CD4-positive, CD25-positive, alpha-beta regulatory T cell (primary cell): Measurements from ENCODE around the gene DDX20. TPM values are rescaled to one million over a fixed set of nuclear protein-coding genes. Genes with fewer than 3 reads are reported as not detected.

Source experiments
- ATAC-seq, 2 donors: fragments of 150-1000 bp; cut with Tn5 transposase; one replicate each; pipeline ENCODE4 v1.10.0; 2021; ENCODE audit warnings: low read depth in 2 of 2, moderate number of reproducible peaks in 2 of 2, moderate library complexity in 1 of 2
- DNase-seq, 3 donors: peaks; one replicate each; pipeline versions ENCODE4 v3.0.0 to v3.0.0-alpha.2; 2012 to 2022; ENCODE audit warnings: mixed read lengths in 1 of 3
- H3K27ac ChIP-seq: one replicate; pipeline ENCODE4 v1.7.0; 2013; ENCODE audit warnings: mild to moderate bottlenecking, low read length; ENCODE audit not compliant: insufficient read depth, poor library complexity, severe bottlenecking
- H3K27me3 ChIP-seq: one replicate; pipeline ENCODE4 v1.7.0; 2013; ENCODE audit warnings: low read length; ENCODE audit not compliant: control insufficient read depth, insufficient read depth
- H3K36me3 ChIP-seq: one replicate; pipeline ENCODE4 v1.7.0; 2013; ENCODE audit warnings: mild to moderate bottlenecking, low read length, moderate library complexity; ENCODE audit not compliant: control insufficient read depth, insufficient read depth
- H3K4me1 ChIP-seq: 2 replicates; pipeline ENCODE4 v1.7.0; 2013; ENCODE audit warnings: mild to moderate bottlenecking, low read length; ENCODE audit not compliant: insufficient read depth, control insufficient read depth, poor library complexity, severe bottlenecking
- H3K4me3 ChIP-seq: one replicate; pipeline ENCODE4 v1.7.0; 2013; ENCODE audit warnings: low read depth, mild to moderate bottlenecking, low read length, moderate library complexity
- H3K9me3 ChIP-seq, 2 experiments: 1 replicate in 1 of 2; 2 replicates in 1 of 2; pipeline ENCODE4 v1.7.0; 2013; ENCODE audit warnings: low read length in 2 of 2, mild to moderate bottlenecking in 1 of 2, moderate library complexity in 1 of 2; ENCODE audit not compliant: control insufficient read depth in 2 of 2
- H3K27ac Mint-ChIP-seq, 3 donors: one replicate each; pipeline ENCODE4 v1.8.0; 2020 to 2022; ENCODE audit warnings: mild to moderate bottlenecking in 3 of 3, mixed read lengths in 3 of 3, moderate library complexity in 2 of 3
- H3K27me3 Mint-ChIP-seq: one replicate; pipeline ENCODE4 v1.8.0; 2022; ENCODE audit warnings: mild to moderate bottlenecking, mixed read lengths
- H3K36me3 Mint-ChIP-seq: one replicate; pipeline ENCODE4 v1.8.0; 2020; ENCODE audit warnings: mixed read lengths
- H3K4me1 Mint-ChIP-seq, 4 donors: one replicate each; pipeline ENCODE4 v1.8.0; 2020 to 2022; ENCODE audit warnings: mixed read lengths in 4 of 4, mild to moderate bottlenecking in 1 of 4
- H3K4me3 Mint-ChIP-seq, 4 donors: one replicate each; pipeline ENCODE4 v1.8.0; 2020 to 2022; ENCODE audit warnings: mild to moderate bottlenecking in 4 of 4, mixed read lengths in 4 of 4, moderate library complexity in 3 of 4
- H3K9me3 Mint-ChIP-seq, 7 donors: one replicate each; pipeline ENCODE4 v1.8.0; 2020 to 2022; ENCODE audit warnings: mixed read lengths in 7 of 7, mild to moderate bottlenecking in 3 of 7, moderate library complexity in 2 of 7
- polyA plus RNA-seq, 4 donors: library from polyadenylated mRNA; unstranded; fragments of 300-500 nt; fragmentation: Illumina TruSeq; gene quantifications; one replicate each; pipeline ENCODE4 v1.2.3, GENCODE V29; 2021
- total RNA-seq: library from RNA; stranded (reverse); gene quantifications from one replicate; pipeline ENCODE4 v1.2.3, GENCODE V29; 2022

Gene DDX20
- total and polyA plus RNA-seq, 5 donors from 2014 or later = 9.6 to 18.8 (median 15.0) TPM

- no peak overlapping the region for H3K4me3 ChIP-seq
- no peaks in the 10 kb centered on the region for H3K4me1 ChIP-seq
- H3K27ac ChIP-seq = no peak overlapping the region
- no peaks in the 10 kb centered on the region for H3K36me3 Mint-ChIP-seq
- no peaks in the 10 kb centered on the region for H3K9me3 Mint-ChIP-seq
- peaks cover 0 to 4% (median 2%) of the 10 kb centered on the region in 4 donors for H3K4me1 Mint-ChIP-seq
- no peaks in the 10 kb centered on the region for H3K36me3 ChIP-seq
- ATAC-seq (no peak), DNase-seq (no peak)
- H3K27me3 ChIP-seq = peaks cover 6% of the 10 kb centered on the region
- no peak overlapping the region for H3K4me3 Mint-ChIP-seq
- H3K27me3 Mint-ChIP-seq = peaks cover 27% of the 10 kb centered on the region
- no peaks in the 10 kb centered on the region for H3K9me3 ChIP-seq
- H3K27ac Mint-ChIP-seq = no peak overlapping the region
These were observed 9.8 kb upstream of the DDX20 start for GRCh38 chr1:111745675-111746613.

GRCh38 chr1:111746614-111746999 is 9.1 kb upstream of the DDX20 start:
- Histone ChIP-seq H3K4me3 (no peak overlapping the region), H3K27ac (no peak overlapping the region), H3K27me3 (peaks cover 2% of the 10 kb centered on the region), H3K4me1 (no peaks in the 10 kb centered on the region), H3K9me3 (no peaks in the 10 kb centered on the region), H3K36me3 (no peaks in the 10 kb centered on the region)
- no peak for ATAC-seq
- peaks cover 0 to 4% (median 0%) of the 10 kb centered on the region in 4 donors for H3K4me1 Mint-ChIP-seq
- DNase-seq = no peak
- H3K4me3 Mint-ChIP-seq = no peak overlapping the region
- no peaks in the 10 kb centered on the region for H3K36me3 Mint-ChIP-seq
- no peak overlapping the region for H3K27ac Mint-ChIP-seq
- H3K9me3 Mint-ChIP-seq = no peaks in the 10 kb centered on the region
- peaks cover 20% of the 10 kb centered on the region for H3K27me3 Mint-ChIP-seq

- Histone ChIP-seq H3K9me3 (no peaks in the 10 kb centered on the region), H3K27ac (no peak overlapping the region), H3K36me3 (no peaks in the 10 kb centered on the region), H3K4me3 (no peak overlapping the region), H3K27me3 (peaks cover 2% of the 10 kb centered on the region), H3K4me1 (no peaks in the 10 kb centered on the region)
- peak; percentile 41 to 91 (median 58) for DNase-seq
- Mint-ChIP-seq H3K27me3 (peaks cover 19% of the 10 kb centered on the region), H3K9me3 (no peaks in the 10 kb centered on the region), H3K36me3 (no peaks in the 10 kb centered on the region), H3K27ac (no peak overlapping the region), H3K4me3 (no peak overlapping the region), H3K4me1 (peaks cover 0 to 8% (median 0%) of the 10 kb centered on the region in 4 donors)
- peak; percentile 46 to 49 for ATAC-seq
These were observed 8.4 kb upstream of the DDX20 start for GRCh38 chr1:111747282-111747734.

- no peak for ATAC-seq
- no peaks in the 10 kb centered on the region for H3K9me3 ChIP-seq
- H3K27me3 ChIP-seq = no peaks in the 10 kb centered on the region
- H3K4me3 ChIP-seq = no peak overlapping the region
- no peak for DNase-seq
- H3K36me3 Mint-ChIP-seq = no peaks in the 10 kb centered on the region
- H3K36me3 ChIP-seq = no peaks in the 10 kb centered on the region
- H3K9me3 Mint-ChIP-seq = no peaks in the 10 kb centered on the region
- H3K4me1 ChIP-seq = no peaks in the 10 kb centered on the region
- H3K27me3 Mint-ChIP-seq = peaks cover 14% of the 10 kb centered on the region
- peaks cover 0 to 11% (median 0%) of the 10 kb centered on the region in 4 donors for H3K4me1 Mint-ChIP-seq
- H3K27ac Mint-ChIP-seq = no peak overlapping the region
- H3K4me3 Mint-ChIP-seq = no peak overlapping the region
- H3K27ac ChIP-seq = no peak overlapping the region
These were observed 7.8 kb upstream of the DDX20 start for GRCh38 chr1:111747947-111748346.

- Histone ChIP-seq H3K36me3 (no peaks in the 10 kb centered on the region), H3K27me3 (no peaks in the 10 kb centered on the region), H3K9me3 (no peaks in the 10 kb centered on the region), H3K27ac (no peak overlapping the region), H3K4me3 (no peak overlapping the region), H3K4me1 (peaks cover 2% of the 10 kb centered on the region)
- Mint-ChIP-seq H3K4me1 (peaks cover 1 to 20% (median 7%) of the 10 kb centered on the region in 4 donors), H3K36me3 (no peaks in the 10 kb centered on the region), H3K27me3 (peaks cover 2% of the 10 kb centered on the region), H3K27ac (no peak overlapping the region), H3K4me3 (no peak overlapping the region), H3K9me3 (no peaks in the 10 kb centered on the region)
- DNase-seq = no peak
- ATAC-seq = no peak
These were observed 6.1 kb upstream of the DDX20 start for GRCh38 chr1:111749628-111750027.

GRCh38 chr1:111750856-111751255 is 4.8 kb upstream of the DDX20 start:
- Histone ChIP-seq H3K27me3 (no peaks in the 10 kb centered on the region), H3K27ac (no peak overlapping the region), H3K36me3 (no peaks in the 10 kb centered on the region), H3K4me3 (no peak overlapping the region), H3K9me3 (no peaks in the 10 kb centered on the region), H3K4me1 (peaks cover 10% of the 10 kb centered on the region)
- peaks cover 3% of the 10 kb centered on the region for H3K27me3 Mint-ChIP-seq
- H3K9me3 Mint-ChIP-seq = no peaks in the 10 kb centered on the region
- H3K27ac Mint-ChIP-seq = no peak overlapping the region
- peaks cover 6 to 30% (median 17%) of the 10 kb centered on the region in 4 donors for H3K4me1 Mint-ChIP-seq
- H3K4me3 Mint-ChIP-seq = no peak overlapping the region
- ATAC-seq = no peak
- DNase-seq = no peak
- no peaks in the 10 kb centered on the region for H3K36me3 Mint-ChIP-seq

GRCh38 chr1:111751906-111752575 is 3.7 kb upstream of the DDX20 start:
- peaks cover 4% of the 10 kb centered on the region for H3K27me3 Mint-ChIP-seq
- H3K27ac Mint-ChIP-seq = peak overlapping the region in 2 of 3 donors; percentile 37 to 47
- peaks cover 11 to 39% (median 21%) of the 10 kb centered on the region in 4 donors for H3K4me1 Mint-ChIP-seq
- Histone ChIP-seq H3K27me3 (no peaks in the 10 kb centered on the region), H3K4me1 (peaks cover 19% of the 10 kb centered on the region), H3K27ac (no peak overlapping the region), H3K9me3 (no peaks in the 10 kb centered on the region), H3K36me3 (no peaks in the 10 kb centered on the region), H3K4me3 (no peak overlapping the region)
- no peaks in the 10 kb centered on the region for H3K36me3 Mint-ChIP-seq
- DNase-seq = peak in 1 of 3 donors; percentile 11
- H3K9me3 Mint-ChIP-seq = no peaks in the 10 kb centered on the region
- H3K4me3 Mint-ChIP-seq = no peak overlapping the region
- no peak for ATAC-seq
